Stimulated activated naive B cell treated with anti-CD40 and anti-IgM and Interleukin-4, amounts not matched to agents 10 μg/mL and 1 μg/mL and 100 μg/mL, for 72 hours (primary cell): ENCODE results near the gene RRM1.
"Not testable (repeated sequence)": the region's sequence is repeated elsewhere in the genome, so short reads cannot be mapped to it uniquely, and the experiment has no call there.

Experiments
- ATAC-seq, 2 donors: fragments of 150-1000 bp; cut with Tn5 transposase; replicated peaks; 2 replicates each; pipeline ENCODE4 v1.10.0; 2021; ENCODE audit warnings: moderate library complexity in 1 of 2
- DNase-seq: peaks from one replicate; pipeline ENCODE4 v3.0.0; 2021
- H3K27ac Mint-ChIP-seq: one replicate; pipeline ENCODE4 v1.8.0; 2022; ENCODE audit warnings: mild to moderate bottlenecking, mixed read lengths
- H3K27me3 Mint-ChIP-seq, 2 donors: one replicate each; pipeline ENCODE4 v1.8.0; 2022; ENCODE audit warnings: mixed read lengths in 2 of 2
- H3K36me3 Mint-ChIP-seq, 2 donors: one replicate each; pipeline ENCODE4 v1.8.0; 2022; ENCODE audit warnings: mixed read lengths in 2 of 2, mild to moderate bottlenecking in 1 of 2
- H3K4me1 Mint-ChIP-seq, 2 donors: one replicate each; pipeline ENCODE4 v1.8.0; 2022; ENCODE audit warnings: mixed read lengths in 2 of 2, mild to moderate bottlenecking in 1 of 2
- H3K4me3 Mint-ChIP-seq, 2 donors: one replicate each; pipeline ENCODE4 v1.8.0; 2022; ENCODE audit warnings: mild to moderate bottlenecking in 2 of 2, mixed read lengths in 2 of 2, moderate library complexity in 1 of 2
- H3K9me3 Mint-ChIP-seq, 2 donors: one replicate each; pipeline ENCODE4 v1.8.0; 2022; ENCODE audit warnings: mixed read lengths in 2 of 2, mild to moderate bottlenecking in 1 of 2

The RRM1 gene

GRCh38 chr11:4092026-4092425 lies 2.6 kb upstream of the RRM1 start:
- peaks cover 21 to 43% of the 10 kb centered on the region in 2 donors for H3K36me3 Mint-ChIP-seq
- H3K27me3 Mint-ChIP-seq: no peaks in the 10 kb centered on the region
- ATAC-seq: no peak
- no peak overlapping the region for H3K4me3 Mint-ChIP-seq
- peak overlapping the region; percentile 62 for H3K27ac Mint-ChIP-seq
- no peak for DNase-seq
- H3K4me1 Mint-ChIP-seq: peaks cover 17 to 29% of the 10 kb centered on the region in 2 donors
- H3K9me3 Mint-ChIP-seq: no peaks in the 10 kb centered on the region

- ATAC-seq (peak in 1 of 2 donors; percentile 16), DNase-seq (no peak)
- no peaks in the 10 kb centered on the region for H3K9me3 Mint-ChIP-seq
- H3K27me3 Mint-ChIP-seq: no peaks in the 10 kb centered on the region
- peaks cover 14 to 39% of the 10 kb centered on the region in 2 donors for H3K36me3 Mint-ChIP-seq
- peak overlapping the region; percentile 94 to 98 for H3K4me3 Mint-ChIP-seq
- peak overlapping the region; percentile 97 for H3K27ac Mint-ChIP-seq
- peaks cover 16 to 29% of the 10 kb centered on the region in 2 donors for H3K4me1 Mint-ChIP-seq
Measured at GRCh38 chr11:4093519-4094347, 866 bp upstream of the RRM1 start.

- H3K36me3 Mint-ChIP-seq: peaks cover 12 to 39% of the 10 kb centered on the region in 2 donors
- H3K9me3 Mint-ChIP-seq: no peaks in the 10 kb centered on the region
- no peak for DNase-seq
- H3K4me3 Mint-ChIP-seq: peak overlapping the region; percentile 94 to 98
- H3K27me3 Mint-ChIP-seq: no peaks in the 10 kb centered on the region
- peak overlapping the region; percentile 97 for H3K27ac Mint-ChIP-seq
- peaks cover 22 to 35% of the 10 kb centered on the region in 2 donors for H3K4me1 Mint-ChIP-seq
- no peak for ATAC-seq
Measured at GRCh38 chr11:4095509-4096230, 1.1 kb downstream of the RRM1 start.

GRCh38 chr11:4098026-4098621 lies 3.5 kb downstream of the RRM1 start:
- no peak overlapping the region for H3K4me3 Mint-ChIP-seq
- H3K36me3 Mint-ChIP-seq: peaks cover 13 to 39% of the 10 kb centered on the region in 2 donors
- H3K27me3 Mint-ChIP-seq: no peaks in the 10 kb centered on the region
- no peak overlapping the region for H3K27ac Mint-ChIP-seq
- ATAC-seq (no peak), DNase-seq (no peak)
- H3K4me1 Mint-ChIP-seq: peaks cover 22 to 30% of the 10 kb centered on the region in 2 donors
- no peaks in the 10 kb centered on the region for H3K9me3 Mint-ChIP-seq

- Mint-ChIP-seq H3K4me1 (peaks cover 6 to 8% of the 10 kb centered on the region in 2 donors), H3K9me3 (no peaks in the 10 kb centered on the region), H3K4me3 (no peak overlapping the region), H3K36me3 (peaks cover 16 to 30% of the 10 kb centered on the region in 2 donors), H3K27me3 (no peaks in the 10 kb centered on the region), H3K27ac (peak overlapping the region; percentile 57)
- DNase-seq (no peak), ATAC-seq (no peak)
Measured at GRCh38 chr11:4102711-4103110, 8.1 kb downstream of the RRM1 start.

DNA sequence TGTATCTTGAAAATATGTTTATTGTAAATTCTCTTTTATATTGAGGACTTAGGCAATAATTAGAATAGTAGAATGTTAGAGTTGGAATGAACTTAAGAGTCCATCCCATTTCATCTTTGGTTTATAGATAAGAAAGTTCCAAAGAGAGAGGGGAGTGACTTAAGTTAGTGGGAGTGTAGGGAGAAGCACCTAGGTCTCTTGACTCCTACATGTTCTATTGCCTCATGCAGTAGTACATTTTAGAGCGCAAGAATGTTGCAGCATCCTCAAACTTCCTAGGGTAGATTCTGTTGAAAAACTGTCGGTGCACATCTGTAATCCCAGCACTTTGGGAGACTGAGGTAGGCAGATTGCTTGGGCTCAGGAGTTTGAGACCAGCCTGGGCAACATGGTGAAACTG lies 8.7 kb downstream of the RRM1 start:
- Mint-ChIP-seq H3K27me3 (no peaks in the 10 kb centered on the region), H3K9me3 (no peaks in the 10 kb centered on the region), H3K4me1 (peaks cover 6 to 8% of the 10 kb centered on the region in 2 donors), H3K36me3 (peaks cover 17 to 33% of the 10 kb centered on the region in 2 donors), H3K4me3 (no peak overlapping the region), H3K27ac (peak overlapping the region; percentile 57)
- no peak for DNase-seq
- no peak for ATAC-seq

DNA sequence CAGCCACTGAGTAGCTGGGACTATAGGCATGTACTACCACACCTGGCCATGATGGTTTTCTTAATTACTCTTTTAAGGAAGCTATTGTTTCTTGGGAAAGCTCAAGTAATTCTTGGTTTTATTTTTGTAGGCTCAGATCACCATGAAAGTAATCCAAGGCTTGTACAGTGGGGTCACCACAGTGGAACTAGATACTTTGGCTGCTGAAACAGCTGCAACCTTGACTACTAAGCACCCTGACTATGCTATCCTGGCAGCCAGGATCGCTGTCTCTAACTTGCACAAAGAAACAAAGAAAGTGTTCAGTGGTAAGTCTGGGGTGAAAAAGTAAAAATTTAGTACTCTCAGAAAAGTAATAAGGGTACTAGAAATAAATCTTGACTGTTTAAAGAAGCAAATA lies 11.3 kb downstream of the RRM1 start:
- H3K4me1 Mint-ChIP-seq: peaks cover 0 to 2% of the 10 kb centered on the region in 2 donors
- DNase-seq: no peak

GRCh38 chr11:4111834-4112233 lies 17.2 kb downstream of the RRM1 start:
- Mint-ChIP-seq H3K9me3 (no peaks in the 10 kb centered on the region), H3K4me1 (no peaks in the 10 kb centered on the region), H3K27me3 (no peaks in the 10 kb centered on the region), H3K27ac (no peak overlapping the region), H3K36me3 (peaks cover 34 to 45% of the 10 kb centered on the region in 2 donors), H3K4me3 (no peak overlapping the region)
- DNase-seq: no peak
- ATAC-seq: no peak

More for the DNA sequence above, 11.3 kb downstream of the RRM1 start:
- Mint-ChIP-seq H3K4me3 (no peak overlapping the region), H3K9me3 (no peaks in the 10 kb centered on the region), H3K27me3 (no peaks in the 10 kb centered on the region), H3K36me3 (peaks cover 16 to 24% of the 10 kb centered on the region in 2 donors), H3K27ac (no peak overlapping the region)
- no peak for ATAC-seq

GRCh38 chr11:4115128-4115527 lies 20.5 kb downstream of the RRM1 start:
- Mint-ChIP-seq H3K4me1 (no peaks in the 10 kb centered on the region), H3K4me3 (no peak overlapping the region), H3K27me3 (no peaks in the 10 kb centered on the region), H3K27ac (no peak overlapping the region), H3K36me3 (peaks cover 29 to 52% of the 10 kb centered on the region in 2 donors), H3K9me3 (no peaks in the 10 kb centered on the region)
- ATAC-seq: no peak
- DNase-seq: no peak

DNA sequence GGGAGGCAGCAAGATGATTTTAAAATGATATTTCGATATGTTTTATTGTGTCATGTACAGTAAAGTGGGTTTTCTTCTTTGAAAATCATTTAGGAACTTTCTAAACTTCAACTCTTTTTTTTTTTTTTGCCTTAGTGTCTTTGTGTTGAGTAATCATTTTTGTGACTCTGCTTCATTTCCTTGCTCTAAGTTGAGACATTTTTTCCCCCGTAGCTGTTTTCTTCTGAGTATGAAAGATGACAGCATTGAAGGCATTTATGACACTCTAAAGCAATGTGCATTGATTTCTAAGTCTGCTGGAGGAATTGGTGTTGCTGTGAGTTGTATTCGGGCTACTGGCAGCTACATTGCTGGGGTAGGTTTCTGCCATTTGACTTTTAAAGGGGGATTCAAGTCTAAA lies 23.5 kb downstream of the RRM1 start:
- H3K4me1 Mint-ChIP-seq: no peaks in the 10 kb centered on the region
- DNase-seq: no peak
- no peak overlapping the region for H3K27ac Mint-ChIP-seq
- no peaks in the 10 kb centered on the region for H3K9me3 Mint-ChIP-seq
- H3K4me3 Mint-ChIP-seq: no peak overlapping the region
- no peaks in the 10 kb centered on the region for H3K27me3 Mint-ChIP-seq
- peaks cover 34 to 55% of the 10 kb centered on the region in 2 donors for H3K36me3 Mint-ChIP-seq
- no peak for ATAC-seq

- peaks cover 46 to 66% of the 10 kb centered on the region in 2 donors for H3K36me3 Mint-ChIP-seq
- H3K9me3 Mint-ChIP-seq: no peaks in the 10 kb centered on the region
- H3K27me3 Mint-ChIP-seq: no peaks in the 10 kb centered on the region
- H3K4me1 Mint-ChIP-seq: no peaks in the 10 kb centered on the region
- no peak overlapping the region for H3K27ac Mint-ChIP-seq
- no peak for DNase-seq
- H3K4me3 Mint-ChIP-seq: no peak overlapping the region
- no peak for ATAC-seq
Measured at GRCh38 chr11:4123218-4123617, 28.6 kb downstream of the RRM1 start.

- H3K4me1 Mint-ChIP-seq: no peaks in the 10 kb centered on the region
- H3K4me3 Mint-ChIP-seq: no peak overlapping the region
- DNase-seq (no peak), ATAC-seq (no peak)
- H3K27me3 Mint-ChIP-seq: no peaks in the 10 kb centered on the region
- no peaks in the 10 kb centered on the region for H3K9me3 Mint-ChIP-seq
- H3K36me3 Mint-ChIP-seq: peaks cover 44 to 67% of the 10 kb centered on the region in 2 donors
- no peak overlapping the region for H3K27ac Mint-ChIP-seq
Measured at GRCh38 chr11:4125141-4125540, 30.5 kb downstream of the RRM1 start.

- no peak for ATAC-seq
- Mint-ChIP-seq H3K4me1 (no peaks in the 10 kb centered on the region), H3K27ac (no peak overlapping the region), H3K36me3 (peaks cover 44 to 65% of the 10 kb centered on the region in 2 donors), H3K9me3 (no peaks in the 10 kb centered on the region), H3K4me3 (no peak overlapping the region), H3K27me3 (no peaks in the 10 kb centered on the region)
- DNase-seq: no peak
Measured at GRCh38 chr11:4127357-4127756, 32.8 kb downstream of the RRM1 start.

DNA sequence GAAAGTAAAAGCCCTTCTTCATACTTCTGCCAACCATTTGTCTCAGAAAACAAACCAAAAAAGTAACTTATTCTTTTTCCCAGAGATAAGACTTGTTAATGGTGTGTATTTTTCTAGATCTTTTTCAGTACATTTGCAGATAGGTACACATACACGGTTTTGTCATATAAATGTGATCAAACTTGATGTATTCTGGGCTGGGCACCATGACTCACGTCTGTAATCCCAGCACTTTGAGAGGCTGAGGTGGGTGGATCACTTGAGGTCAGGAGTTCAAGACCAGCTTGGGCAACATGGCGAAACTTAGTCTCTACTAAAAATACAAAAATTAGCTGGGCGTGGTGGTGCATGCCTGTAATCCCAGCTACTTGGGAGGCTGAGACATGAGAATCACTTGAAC lies 35.6 kb downstream of the RRM1 start:
- not testable (repeated sequence) for H3K4me1 Mint-ChIP-seq, H3K27me3 Mint-ChIP-seq, H3K9me3 Mint-ChIP-seq, DNase-seq, H3K4me3 Mint-ChIP-seq, ATAC-seq, H3K27ac Mint-ChIP-seq
- peaks cover 33 to 56% of the 10 kb centered on the region in 2 donors for H3K36me3 Mint-ChIP-seq
